H1 (cell line): ENCODE measurements around the gene EPHB1. TPM values are rescaled to one million over a fixed set of nuclear protein-coding genes. Genes with fewer than 3 reads are reported as not detected.

Experiments
- CTCF ChIA-PET: fragments of 300-600 bp; sonication (Branson Sonifier 250); formaldehyde crosslinking; loops from one replicate; lab custom pipeline; 2021; ENCODE audit not compliant: partially characterized antibody; lab: Charles Lee
- POLR2A ChIA-PET: fragments of 300-600 bp; sonication (Branson Sonifier 250); formaldehyde crosslinking; loops from one replicate; lab custom pipeline; 2021; ENCODE audit warnings: inconsistent platforms; ENCODE audit not compliant: partially characterized antibody; lab: Charles Lee
- DNase-seq, 2 experiments: peaks; one replicate each; pipeline versions ENCODE4 v3.0.0 to v3.0.0-alpha.2; 2010 to 2022; ENCODE audit warnings: low spot score in 2 of 2, low read depth in 1 of 2, mixed read lengths in 1 of 2
- FAIRE-seq: peaks from 2 replicates; lab custom pipeline; 2011; peaks lifted over from hg19 to GRCh38; lab: Jason Lieb, UNC
- H2AFZ ChIP-seq: 2 replicates; pipeline ENCODE4 v1.8.1; 2012; ENCODE audit warnings: low read length, inconsistent platforms
- H2AK5ac ChIP-seq: 2 replicates; pipeline ENCODE4 v1.6.1; 2013; ENCODE audit warnings: low read depth, low read length
- H2BK120ac ChIP-seq: replicated peaks from 2 replicates; pipeline ENCODE3; 2013; ENCODE audit warnings: low read depth, low read length, inconsistent platforms
- H2BK12ac ChIP-seq: 2 replicates; pipeline ENCODE4 v1.6.1; 2013; ENCODE audit warnings: low read depth, low read length
- H2BK15ac ChIP-seq: 2 replicates; pipeline ENCODE4 v1.6.1; 2013; ENCODE audit warnings: low read length
- H2BK20ac ChIP-seq: 2 replicates; pipeline ENCODE4 v1.6.1; 2013; ENCODE audit warnings: low read length
- H2BK5ac ChIP-seq: 2 replicates; pipeline ENCODE4 v1.6.1; 2013; ENCODE audit warnings: low read depth, low read length
- H3K14ac ChIP-seq: 2 replicates; pipeline ENCODE4 v1.6.1; 2013; ENCODE audit warnings: inconsistent platforms; ENCODE audit not compliant: insufficient read length
- H3K18ac ChIP-seq: 2 replicates; pipeline ENCODE4 v1.6.1; 2013; ENCODE audit warnings: low read length; ENCODE audit errors: extremely low read depth
- H3K23ac ChIP-seq: 2 replicates; pipeline ENCODE4 v1.6.1; 2013; ENCODE audit warnings: inconsistent platforms; ENCODE audit not compliant: insufficient read length
- H3K23me2 ChIP-seq: 2 replicates; pipeline ENCODE4 v1.6.1; 2013; ENCODE audit warnings: low read depth, low read length
- H3K27ac ChIP-seq: 2 replicates; pipeline ENCODE4 v1.6.1; 2011; ENCODE audit warnings: low read depth, low read length, inconsistent platforms
- H3K27me3 ChIP-seq, 4 experiments: replicated peaks in 1 of 4; 1 replicate in 1 of 4; 2 replicates in 3 of 4; pipeline versions ENCODE4 v1.6.1 to v1.8.1; 2011 to 2013; ENCODE audit warnings: low read length in 3 of 4, mild to moderate bottlenecking in 3 of 4, inconsistent platforms in 2 of 4, mixed read lengths in 2 of 4, moderate library complexity in 1 of 4; ENCODE audit not compliant: control insufficient read depth in 3 of 4, insufficient read depth in 3 of 4; ENCODE audit errors: extremely low read depth in 1 of 4
- H3K36me3 ChIP-seq, 4 experiments: 2 replicates each; pipeline versions ENCODE4 v1.6.1 to v1.8.1; 2011 to 2013; ENCODE audit warnings: mild to moderate bottlenecking in 4 of 4, low read length in 3 of 4, moderate library complexity in 2 of 4, control low read depth in 1 of 4, inconsistent platforms in 1 of 4; ENCODE audit not compliant: insufficient read depth in 4 of 4, control insufficient read depth in 2 of 4
- H3K4ac ChIP-seq: replicated peaks from 2 replicates; pipeline ENCODE3; 2013; ENCODE audit warnings: low read length, low read depth, mixed read lengths, inconsistent platforms; ENCODE audit not compliant: insufficient read length
- H3K4me1 ChIP-seq, 4 experiments: replicated peaks in 1 of 4; 1 replicate in 1 of 4; 2 replicates in 3 of 4; pipeline versions ENCODE4 v1.6.1 to v1.8.1; 2011 to 2013; ENCODE audit warnings: low read length in 3 of 4, inconsistent platforms in 2 of 4, mixed read lengths in 1 of 4; ENCODE audit not compliant: insufficient read depth in 4 of 4, control insufficient read depth in 3 of 4
- H3K4me2 ChIP-seq, 2 experiments: 2 replicates each; pipeline versions ENCODE4 v1.6.1 to v1.8.1; 2011 to 2013; ENCODE audit warnings: low read depth in 2 of 2, low read length in 2 of 2, control low read depth in 1 of 2, inconsistent platforms in 1 of 2, mild to moderate bottlenecking in 1 of 2; ENCODE audit not compliant: insufficient read depth in 1 of 2
- H3K4me3 ChIP-seq, 4 experiments: fragments of 200-600, 300-600 bp in 1 of 4; sonication (generic), shearing (Covaris generic), sonication (Bioruptor Twin) in 1 of 4; 2 replicates each; pipeline versions ENCODE4 v1.5.1 to v1.8.1; 2011 to 2016; ENCODE audit warnings: low read length in 4 of 4, low read depth in 3 of 4, control low read depth in 2 of 4, inconsistent platforms in 2 of 4, mild to moderate bottlenecking in 2 of 4, mixed read lengths in 1 of 4, moderate library complexity in 1 of 4; ENCODE audit not compliant: insufficient read depth in 2 of 4; ENCODE audit errors: extremely low read depth in 1 of 4
- H3K56ac ChIP-seq: replicated peaks from 2 replicates; pipeline ENCODE3; 2013; ENCODE audit warnings: low read depth, mild to moderate bottlenecking, mixed read lengths, low read length, inconsistent platforms; ENCODE audit not compliant: insufficient read length
- H3K79me1 ChIP-seq: 2 replicates; pipeline ENCODE4 v1.6.1; 2013; ENCODE audit warnings: low read depth, low read length, control low read depth
- H3K79me2 ChIP-seq, 2 experiments: 2 replicates each; pipeline versions ENCODE4 v1.6.1 to v1.8.1; 2012 to 2013; ENCODE audit warnings: low read length in 2 of 2, mild to moderate bottlenecking in 2 of 2, inconsistent platforms in 1 of 2; ENCODE audit not compliant: insufficient read depth in 2 of 2, control insufficient read depth in 1 of 2
- H3K9ac ChIP-seq, 4 experiments: replicated peaks in 1 of 4; 1 replicate in 1 of 4; 2 replicates in 3 of 4; pipeline versions ENCODE4 v1.6.1 to v1.8.1; 2011 to 2013; ENCODE audit warnings: low read depth in 3 of 4, low read length in 3 of 4, control low read depth in 2 of 4, mild to moderate bottlenecking in 2 of 4, moderate library complexity in 2 of 4, inconsistent platforms in 1 of 4; ENCODE audit errors: extremely low read depth in 1 of 4
- H3K9me3 ChIP-seq, 2 experiments: 2 replicates each; pipeline versions ENCODE4 v1.6.1 to v1.8.1; 2012 to 2013; ENCODE audit warnings: mild to moderate bottlenecking in 2 of 2, moderate library complexity in 2 of 2, control low read depth in 1 of 2, inconsistent platforms in 1 of 2, low read depth in 1 of 2, low read length in 1 of 2, mixed read lengths in 1 of 2; ENCODE audit not compliant: insufficient read depth in 2 of 2
- H4K20me1 ChIP-seq, 2 experiments: replicated peaks in 1 of 2; 2 replicates each; pipeline versions ENCODE3 to v1.8.1; 2011 to 2013; ENCODE audit warnings: inconsistent platforms in 2 of 2, low read length in 2 of 2, mild to moderate bottlenecking in 1 of 2; ENCODE audit not compliant: insufficient read depth in 2 of 2, control insufficient read depth in 1 of 2
- H4K5ac ChIP-seq: 2 replicates; pipeline ENCODE4 v1.6.1; 2013; ENCODE audit warnings: low read length, low read depth, mixed read lengths, inconsistent platforms; ENCODE audit not compliant: insufficient read length
- H4K8ac ChIP-seq: 2 replicates; pipeline ENCODE4 v1.8.0; 2013; ENCODE audit warnings: mild to moderate bottlenecking, moderate library complexity, low read length, inconsistent platforms; ENCODE audit not compliant: insufficient read depth; ENCODE audit errors: extremely low read depth
- H4K91ac ChIP-seq: replicated peaks from 2 replicates; pipeline ENCODE3; 2013; ENCODE audit warnings: low read length, mixed read lengths, inconsistent platforms; ENCODE audit not compliant: insufficient read length
- EZH2 ChIP-seq: fragments of 200-600 bp; sonication (generic); IDR thresholded peaks from 2 replicates; pipeline ENCODE4 v1.7.1; 2012; ENCODE audit warnings: low read depth, mild to moderate bottlenecking, moderate library complexity, low read length, inconsistent platforms; ENCODE audit not compliant: severe bottlenecking
- MAFK ChIP-seq: IDR thresholded peaks from 2 replicates; pipeline ENCODE4 v1.6.1; 2012; ENCODE audit warnings: low read depth, mild to moderate bottlenecking, improper control_type of control experiment, low read length
- RAD21 ChIP-seq, 2 experiments: IDR thresholded peaks in 1 of 2; conservative IDR thresholded peaks in 1 of 2; 2 replicates each; pipeline ENCODE4 v1.6.1; 2011; ENCODE audit warnings: low read depth in 2 of 2, low read length in 2 of 2, improper control_type of control experiment in 1 of 2, inconsistent platforms in 1 of 2, mild to moderate bottlenecking in 1 of 2, moderate library complexity in 1 of 2
- SAP30 ChIP-seq: fragments of 300-600 bp; sonication (generic); IDR thresholded peaks from 2 replicates; pipeline ENCODE4 v1.7.1; 2012; ENCODE audit warnings: low read length, moderate library complexity, mild to moderate bottlenecking, inconsistent platforms; ENCODE audit not compliant: insufficient read depth, insufficient replicate concordance
- WGBS, 2 experiments: shearing (Covaris generic) in 1 of 2; methylation state at CpG; one replicate each; pipeline versions ENCODE4 v1.1.6 to v1.1.7; 2013 to 2015; ENCODE audit warnings: low lambda C conversion rate in 2 of 2, mixed read lengths in 2 of 2, inconsistent platforms in 1 of 2, low coverage in 1 of 2, missing lambda C conversion rate in 1 of 2; ENCODE audit not compliant: insufficient replicate concordance in 2 of 2, insufficient coverage in 1 of 2, insufficient read length in 1 of 2; ENCODE audit errors: extremely low coverage in 1 of 2, missing lambda C conversion rate in 1 of 2; 5-methylcytosine and 5-hydroxymethylcytosine counted together
- polyA plus RNA-seq, 7 experiments: library from polyadenylated mRNA; depleted of rRNA in 3 of 7; stranded (reverse) in 5 of 7; unstranded in 2 of 7; fragments of >200 nt in 5 of 7; fragments of 200-250 nt in 2 of 7; gene quantifications; 1 replicate in 5 of 7; 2 replicates in 1 of 7; 4 replicates in 1 of 7; pipeline versions ENCODE4 v1.2.1 to v1.2.3, GENCODE V29; 2011 to 2013; ENCODE audit warnings: missing spikeins in 2 of 7, mixed read lengths in 2 of 7
- total RNA-seq: library from RNA; stranded (reverse); fragmentation: NEBNext Ultra II Directional; extraction: Animal tissue kit (Norgen Biotek cat#: 25700); gene quantifications from 2 replicates; pipeline ENCODE4 v1.2.1, GENCODE V29; 2021
- TF ChIP-seq, protein P1 (sequence below), 3 experiments: IDR thresholded peaks; 1 replicate in 2 of 3; 2 replicates in 1 of 3; pipeline versions ENCODE4 v1.5.1 to v1.6.1; 2011; ENCODE audit warnings: low read length in 3 of 3, mild to moderate bottlenecking in 3 of 3, inconsistent platforms in 2 of 3, low read depth in 1 of 3, moderate library complexity in 1 of 3; ENCODE audit not compliant: insufficient read depth in 1 of 3; ENCODE audit errors: control extremely low read depth in 1 of 3
- TF ChIP-seq, protein P2 (sequence below): IDR thresholded peaks from 2 replicates; pipeline ENCODE4 v1.6.1; 2012; ENCODE audit warnings: low read length, inconsistent platforms

The EPHB1 gene
- total and polyA plus RNA-seq, 2 of the 8 experiments (the other 6 are each of a cell fraction or from before 2014, with no cell fraction given): 3.5 to 5.9 TPM

DNA sequence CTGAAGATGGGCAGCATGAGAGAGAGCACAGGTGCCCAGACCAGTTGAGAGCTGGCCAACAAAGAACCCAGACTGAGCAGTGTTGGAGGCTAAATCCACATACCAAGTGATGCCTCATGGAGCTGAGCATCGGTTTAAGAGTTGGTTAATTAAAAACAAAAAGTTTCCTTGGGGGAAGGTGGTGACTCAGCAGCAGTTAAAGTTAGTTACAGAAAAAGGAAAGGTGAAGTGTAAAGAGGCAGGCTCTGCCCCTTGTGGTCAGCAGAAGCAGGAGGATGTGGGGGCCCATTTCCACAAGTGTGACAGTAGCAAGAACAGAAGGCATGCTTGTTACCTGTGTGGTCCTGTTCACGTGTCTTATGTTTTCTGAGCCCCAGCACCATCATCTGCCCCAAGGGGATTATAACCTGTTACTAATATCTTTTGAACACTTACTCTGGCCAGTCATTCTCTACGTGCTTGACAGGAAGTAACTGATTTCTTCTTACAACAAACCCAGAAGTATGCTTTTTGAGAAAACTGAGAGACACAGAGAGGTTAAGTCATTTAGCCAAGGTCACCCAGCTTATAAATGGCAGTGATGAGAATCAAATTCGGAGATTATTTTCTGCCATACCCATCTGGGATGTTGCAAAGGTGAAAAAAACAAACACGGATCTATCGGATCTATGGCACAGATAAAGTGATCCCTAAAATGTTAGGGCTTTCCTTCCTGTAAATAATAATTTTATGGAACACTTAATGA lies 91.0 kb downstream of the EPHB1 start:
- no peak overlapping the region for H3K4ac ChIP-seq
- H4K5ac ChIP-seq: no peak overlapping the region
- H2BK12ac ChIP-seq: 0 out of 2 replicates have a peak overlapping the region, but pooled peaks have one; percentile 23
- H3K4me3 ChIP-seq: no peak overlapping the region
- peaks cover 1 to 3% (median 2%) of the 10 kb centered on the region in 4 experiments; a peak in 6 of 7 replicates for H3K27me3 ChIP-seq
- H3K79me2 ChIP-seq: no peaks in the 10 kb centered on the region
- H2AK5ac ChIP-seq: peak overlapping the region; percentile 54
- no peak overlapping the region for H2BK5ac ChIP-seq
- H3K23ac ChIP-seq: no peak overlapping the region
- H2BK15ac ChIP-seq: no peak overlapping the region
- H3K14ac ChIP-seq: no peak overlapping the region
- H3K27ac ChIP-seq: no peak overlapping the region
- H2BK120ac ChIP-seq: no peak overlapping the region
- no peak overlapping the region for H4K8ac ChIP-seq
- 80% methylated on average over 6 of the region's 6 CpGs; no CpG with 5 or more reads in 1 of the 2 experiments for WGBS, 2 experiments
- H4K91ac ChIP-seq: no peak overlapping the region
- H3K9me3 ChIP-seq: no peaks in the 10 kb centered on the region
- H3K18ac ChIP-seq: no peak overlapping the region
- CTCF ChIA-PET: interaction anchor here (0.6 to 4.3 kb wide), 12 partner anchors 8 to 305 kb away, joined by 3 to 19 read pairs (median 4); partner anchors contain the start of gene EPHB1
- DNase-seq (peak in 1 of 2 experiments; percentile 15), FAIRE-seq (peak; percentile 57)
- POLR2A ChIA-PET: no interaction called here
- H2BK20ac ChIP-seq: no peak overlapping the region
- H4K20me1 ChIP-seq: no peaks in the 10 kb centered on the region
- no peaks in the 10 kb centered on the region for H3K79me1 ChIP-seq
- no peak overlapping the region for H3K56ac ChIP-seq
- no peaks in the 10 kb centered on the region for H3K23me2 ChIP-seq
- H2AFZ ChIP-seq: no peak overlapping the region
- H3K4me2 ChIP-seq: no peak overlapping the region
- H3K36me3 ChIP-seq: no peaks in the 10 kb centered on the region
- H3K9ac ChIP-seq: no peak overlapping the region; a peak in 1 of 7 replicates
- peaks cover 0 to 2% (median 0%) of the 10 kb centered on the region in 4 experiments; a peak in 1 of 7 replicates for H3K4me1 ChIP-seq
- TF ChIP-seq SAP30 (no peak), RAD21 (IDR thresholded peaks at IDR 0.05 in 1 of 2, conservative IDR thresholded peaks at IDR 0.05 in 1 of 2; ENCODE audit: low read depth in 2 of 2, low read length in 2 of 2) (peak; percentile 33 to 52; a peak in 3 of 4 replicates), MAFK (peak; percentile 48; the same call in 1 of the 2 replicates), EZH2 (no peak)
- TF ChIP-seq, protein P1, sequence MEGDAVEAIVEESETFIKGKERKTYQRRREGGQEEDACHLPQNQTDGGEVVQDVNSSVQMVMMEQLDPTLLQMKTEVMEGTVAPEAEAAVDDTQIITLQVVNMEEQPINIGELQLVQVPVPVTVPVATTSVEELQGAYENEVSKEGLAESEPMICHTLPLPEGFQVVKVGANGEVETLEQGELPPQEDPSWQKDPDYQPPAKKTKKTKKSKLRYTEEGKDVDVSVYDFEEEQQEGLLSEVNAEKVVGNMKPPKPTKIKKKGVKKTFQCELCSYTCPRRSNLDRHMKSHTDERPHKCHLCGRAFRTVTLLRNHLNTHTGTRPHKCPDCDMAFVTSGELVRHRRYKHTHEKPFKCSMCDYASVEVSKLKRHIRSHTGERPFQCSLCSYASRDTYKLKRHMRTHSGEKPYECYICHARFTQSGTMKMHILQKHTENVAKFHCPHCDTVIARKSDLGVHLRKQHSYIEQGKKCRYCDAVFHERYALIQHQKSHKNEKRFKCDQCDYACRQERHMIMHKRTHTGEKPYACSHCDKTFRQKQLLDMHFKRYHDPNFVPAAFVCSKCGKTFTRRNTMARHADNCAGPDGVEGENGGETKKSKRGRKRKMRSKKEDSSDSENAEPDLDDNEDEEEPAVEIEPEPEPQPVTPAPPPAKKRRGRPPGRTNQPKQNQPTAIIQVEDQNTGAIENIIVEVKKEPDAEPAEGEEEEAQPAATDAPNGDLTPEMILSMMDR (IDR thresholded peaks at IDR 0.05; ENCODE audit: control extremely low read depth in 1 of 3, insufficient read depth in 1 of 3, low read depth in 1 of 3, low read length in 3 of 3): peak; percentile 23 to 72 (median 65); a peak in 3 of 4 replicates
- TF ChIP-seq, protein P2, sequence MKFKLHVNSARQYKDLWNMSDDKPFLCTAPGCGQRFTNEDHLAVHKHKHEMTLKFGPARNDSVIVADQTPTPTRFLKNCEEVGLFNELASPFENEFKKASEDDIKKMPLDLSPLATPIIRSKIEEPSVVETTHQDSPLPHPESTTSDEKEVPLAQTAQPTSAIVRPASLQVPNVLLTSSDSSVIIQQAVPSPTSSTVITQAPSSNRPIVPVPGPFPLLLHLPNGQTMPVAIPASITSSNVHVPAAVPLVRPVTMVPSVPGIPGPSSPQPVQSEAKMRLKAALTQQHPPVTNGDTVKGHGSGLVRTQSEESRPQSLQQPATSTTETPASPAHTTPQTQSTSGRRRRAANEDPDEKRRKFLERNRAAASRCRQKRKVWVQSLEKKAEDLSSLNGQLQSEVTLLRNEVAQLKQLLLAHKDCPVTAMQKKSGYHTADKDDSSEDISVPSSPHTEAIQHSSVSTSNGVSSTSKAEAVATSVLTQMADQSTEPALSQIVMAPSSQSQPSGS: no peak
